Lower leg skin (tissue), 4 donors: ENCODE measurements around the gene PIK3R3. TPM values are rescaled to one million over a fixed set of nuclear protein-coding genes. Genes with fewer than 3 reads are reported as not detected.

Experiments used
- DNase-seq, 2 donors: peaks; one replicate each; pipeline ENCODE4 v3.0.0-alpha.2; 2019; ENCODE audit warnings: low spot score in 2 of 2
- H3K4me3 ChIP-seq: fragments of 200-600 bp; sonication (generic); 2 replicates; pipeline ENCODE4 v1.5.1; 2017; ENCODE audit warnings: mild to moderate bottlenecking, low read depth; ENCODE audit not compliant: poor library complexity, severe bottlenecking
- CTCF ChIP-seq, 3 donors: fragments of 450-650 bp; IDR thresholded peaks; one replicate each; pipeline ENCODE4 v1.5.1; 2016; ENCODE audit warnings: antibody characterized with exemption in 3 of 3, mild to moderate bottlenecking in 3 of 3, moderate library complexity in 2 of 3
- POLR2A ChIP-seq, 2 donors: fragments of 450-650 bp; IDR thresholded peaks; one replicate each; pipeline ENCODE4 v1.6.1; 2016 to 2017; ENCODE audit warnings: antibody characterized with exemption in 2 of 2, mild to moderate bottlenecking in 1 of 2, moderate library complexity in 1 of 2
- WGBS, 2 donors: methylation state at CpG; one replicate each; pipeline ENCODE4 v1.1.5; 2018; 5-methylcytosine and 5-hydroxymethylcytosine counted together
- intact Hi-C: fragments of 100-400 bp; cut with DNase I; formaldehyde crosslinking; loops from one replicate; pipeline ENCODE4 v1.15.0; 2023; ENCODE audit warnings: low total_unique reads
- total RNA-seq, 4 donors: library from RNA; depleted of rRNA; stranded (reverse); fragments of >200 nt; gene quantifications; one replicate each; pipeline ENCODE4 v1.1.0, GENCODE V29; 2016

PIK3R3 gene
- total RNA-seq, 4 donors from 2014 or later = 4.4 to 18.4 (median 11.7) TPM

- intact Hi-C loops = loop anchor here (5.0 kb wide), 2 partner anchors 147 to 187 kb away; no protein-coding TSS in a partner anchor
- DNase-seq = no peak
- no peak overlapping the region for H3K4me3 ChIP-seq
- WGBS, 2 donors = 86 to 90% methylated on average over 27 of the region's 27 CpGs
- TF ChIP-seq CTCF (IDR thresholded peaks at IDR 0.05) = no peak
Measured at GRCh38 chr1:46034601-46035516, 97.6 kb downstream of the PIK3R3 start.

- WGBS, 2 donors = 93 to 94% methylated on average over 21 to 26 of the region's 26 CpGs
- no peak for TF ChIP-seq POLR2A (IDR thresholded peaks at IDR 0.05)
- no peak for TF ChIP-seq CTCF (IDR thresholded peaks at IDR 0.05)
- intact Hi-C loops = no loop called here
- no peak overlapping the region for H3K4me3 ChIP-seq
- DNase-seq = no peak
Measured at GRCh38 chr1:46030876-46031660, 101.4 kb downstream of the PIK3R3 start.

- TF ChIP-seq CTCF (IDR thresholded peaks at IDR 0.05) = no peak
- TF ChIP-seq POLR2A (IDR thresholded peaks at IDR 0.05) = no peak
- 97 to 99% methylated on average over 18 of the region's 18 CpGs for WGBS, 2 donors
Measured at GRCh38 chr1:46030074-46030870, 102.2 kb downstream of the PIK3R3 start.

GRCh38 chr1:46027788-46028573 lies 104.4 kb downstream of the PIK3R3 start:
- WGBS, 2 donors = 94 to 95% methylated on average over 8 of the region's 8 CpGs
- H3K4me3 ChIP-seq = no peak overlapping the region
- TF ChIP-seq CTCF (IDR thresholded peaks at IDR 0.05) (no peak), POLR2A (IDR thresholded peaks at IDR 0.05) (no peak)
- DNase-seq = no peak
- intact Hi-C loops = no loop called here

More at GRCh38 chr1:46030074-46030870, 102.2 kb downstream of the PIK3R3 start:
- intact Hi-C loops = no loop called here
- no peak for DNase-seq
- no peak overlapping the region for H3K4me3 ChIP-seq

GRCh38 chr1:46026531-46026930 lies 105.9 kb downstream of the PIK3R3 start:
- no peak overlapping the region for H3K4me3 ChIP-seq
- 91 to 93% methylated on average over 3 of the region's 3 CpGs for WGBS, 2 donors
- DNase-seq = no peak
- no peak for TF ChIP-seq CTCF (IDR thresholded peaks at IDR 0.05)
- no peak for TF ChIP-seq POLR2A (IDR thresholded peaks at IDR 0.05)
- intact Hi-C loops = no loop called here
